HCT116 (cell line): Measurements from ENCODE around the gene MAST4. TPM values are rescaled to one million over a fixed set of nuclear protein-coding genes. Genes with fewer than 3 reads are reported as not detected.

Source experiments
- ATAC-seq: fragments of 200-7000 bp; cut with Tn5 transposase; 2 replicates; pipeline ENCODE4 v1.9.1; 2020; ENCODE audit warnings: mild to moderate bottlenecking, moderate library complexity
- BruUV-seq: library from RNA; stranded (reverse); fragments of 400-500 nt; replicated peaks from 2 replicates; lab custom pipeline; 2021; lab: Mats Ljungman, UMichigan
- CTCF ChIA-PET: fragments of 300-600 bp; sonication (Branson Sonifier 250); formaldehyde crosslinking; loops from one replicate; lab custom pipeline; 2021; ENCODE audit warnings: antibody characterized with exemption; lab: Charles Lee
- POLR2A ChIA-PET: fragments of 300-600, 350-600 bp; sonication (Branson Sonifier 250); formaldehyde crosslinking; loops from one replicate; lab custom pipeline; 2021; ENCODE audit warnings: antibody characterized with exemption; lab: Charles Lee
- RAD21 ChIA-PET, 2 experiments: fragments of 300-600 bp; sonication (Branson Sonifier 250); formaldehyde crosslinking; loops; one replicate each; lab custom pipeline; 2023; ENCODE audit warnings: low total read pairs in 2 of 2; ENCODE audit not compliant: uncharacterized antibody in 2 of 2, unreplicated experiment in 2 of 2, low non-redundant PET in 1 of 2; lab: Charles Lee
- DNase-seq: peaks from one replicate; pipeline ENCODE4 v3.0.0-alpha.2; 2010; ENCODE audit warnings: low read depth, low spot score
- H2AFZ ChIP-seq: fragments of 200-600 bp; shearing (Covaris generic), sonication (generic); 2 replicates; pipeline ENCODE4 v1.6.1; 2017; ENCODE audit warnings: low read depth, mixed run types, mixed read lengths, antibody characterized with exemption, low read length; ENCODE audit not compliant: poor library complexity, severe bottlenecking
- H3K27ac ChIP-seq: 2 replicates; pipeline ENCODE4 v1.5.1; 2012; ENCODE audit warnings: low read depth, low read length
- H3K27me3 ChIP-seq: fragments of 200-600 bp; sonication (generic); 2 replicates; pipeline ENCODE4 v1.6.1; 2016; ENCODE audit warnings: mixed run types, low read length, mixed read lengths; ENCODE audit not compliant: insufficient read depth
- H3K36me3 ChIP-seq, 2 experiments: fragments of 200-500 bp in 1 of 2; fragments of 200-600 bp in 1 of 2; sonication (Bioruptor generic) in 1 of 2; sonication (generic) in 1 of 2; 2 replicates each; pipeline versions ENCODE4 v1.5.1 to v1.6.1; 2014 to 2016; ENCODE audit warnings: low read length in 2 of 2, inconsistent platforms in 1 of 2, mixed read lengths in 1 of 2, mixed run types in 1 of 2; ENCODE audit not compliant: insufficient read depth in 2 of 2, control insufficient read depth in 1 of 2
- H3K4me1 ChIP-seq, 2 experiments: fragments of 200-600 bp in 1 of 2; sonication (generic) in 1 of 2; 2 replicates each; pipeline versions ENCODE4 v1.5.1 to v1.6.1; 2012 to 2017; ENCODE audit warnings: low read length in 2 of 2, inconsistent platforms in 1 of 2, mild to moderate bottlenecking in 1 of 2, mixed read lengths in 1 of 2, mixed run types in 1 of 2, moderate library complexity in 1 of 2; ENCODE audit not compliant: insufficient read depth in 2 of 2, control insufficient read depth in 1 of 2
- H3K4me2 ChIP-seq: fragments of 200-600 bp; sonication (generic); 2 replicates; pipeline ENCODE4 v1.6.1; 2017; ENCODE audit warnings: mixed run types, low read length, mixed read lengths
- H3K4me3 ChIP-seq, 2 experiments: fragments of 200-600 bp in 1 of 2; sonication (generic) in 1 of 2; replicated peaks in 1 of 2; 2 replicates each; pipeline ENCODE4 v1.5.1; 2011 to 2016; ENCODE audit warnings: low read length in 2 of 2, control low read depth in 1 of 2, low read depth in 1 of 2, mild to moderate bottlenecking in 1 of 2, mixed read lengths in 1 of 2, mixed run types in 1 of 2
- H3K79me2 ChIP-seq: fragments of 200-600 bp; sonication (generic); 2 replicates; pipeline ENCODE4 v1.6.1; 2017; ENCODE audit warnings: mild to moderate bottlenecking, mixed run types, low read length, moderate library complexity, mixed read lengths; ENCODE audit not compliant: insufficient read depth
- H3K9ac ChIP-seq: fragments of 200-600 bp; sonication (generic); 2 replicates; pipeline ENCODE4 v1.6.1; 2016; ENCODE audit warnings: low read length, mixed read lengths
- H3K9me2 ChIP-seq: fragments of 200-600 bp; sonication (generic), shearing (Covaris generic); 2 replicates; pipeline ENCODE4 v1.6.1; 2017; ENCODE audit warnings: mixed run types, mild to moderate bottlenecking, moderate library complexity; ENCODE audit not compliant: insufficient read depth
- H3K9me3 ChIP-seq, 2 experiments: fragments of 200-500 bp in 1 of 2; fragments of 200-600 bp in 1 of 2; sonication (Bioruptor generic) in 1 of 2; sonication (generic) in 1 of 2; 2 replicates each; pipeline ENCODE4 v1.6.1; 2014 to 2017; ENCODE audit warnings: low read length in 2 of 2, mixed read lengths in 2 of 2, inconsistent platforms in 1 of 2, low read depth in 1 of 2, mild to moderate bottlenecking in 1 of 2, mixed run types in 1 of 2, moderate library complexity in 1 of 2; ENCODE audit not compliant: control insufficient read depth in 1 of 2, insufficient read depth in 1 of 2
- H4K20me1 ChIP-seq: fragments of 200-600 bp; sonication (generic), shearing (Covaris generic); 2 replicates; pipeline ENCODE4 v1.6.1; 2017; ENCODE audit warnings: mixed run types, mild to moderate bottlenecking, moderate library complexity; ENCODE audit not compliant: insufficient read depth
- CBX3 ChIP-seq: IDR thresholded peaks from 2 replicates; pipeline ENCODE4 v1.6.1; 2012; ENCODE audit warnings: low read depth
- EZH2phosphoT487 ChIP-seq: fragments of 200-600 bp; IDR thresholded peaks from 2 replicates; pipeline ENCODE4 v1.6.1; 2018; ENCODE audit warnings: antibody characterized with exemption, borderline replicate concordance
- FOSL1 ChIP-seq: IDR thresholded peaks from 2 replicates; pipeline ENCODE4 v1.6.1; 2012; ENCODE audit warnings: low read depth
- POLR2AphosphoS5 ChIP-seq: IDR thresholded peaks from 2 replicates; pipeline ENCODE4 v1.6.1; 2011; ENCODE audit warnings: mild to moderate bottlenecking, low read depth, low read length, moderate library complexity
- RAD21 ChIP-seq: IDR thresholded peaks from 2 replicates; pipeline ENCODE4 v1.6.1; 2012; ENCODE audit warnings: low read depth, mild to moderate bottlenecking
- REST ChIP-seq: IDR thresholded peaks from 2 replicates; pipeline ENCODE4 v1.6.1; 2012; ENCODE audit warnings: low read depth
- SIN3A ChIP-seq: IDR thresholded peaks from 2 replicates; pipeline ENCODE4 v1.6.1; 2012; ENCODE audit warnings: low read depth
- YY1 ChIP-seq: IDR thresholded peaks from 2 replicates; pipeline ENCODE4 v1.6.1; 2011; ENCODE audit warnings: low read length, low read depth, moderate library complexity, mild to moderate bottlenecking; ENCODE audit not compliant: insufficient replicate concordance; ENCODE audit errors: extremely low read depth
- ZBTB33 ChIP-seq: IDR thresholded peaks from 2 replicates; pipeline ENCODE4 v1.6.1; 2011; ENCODE audit warnings: mild to moderate bottlenecking, low read length, moderate library complexity; ENCODE audit not compliant: insufficient replicate concordance; ENCODE audit errors: extremely low read depth
- ZNF274 ChIP-seq: fragments of 200-500 bp; sonication (Bioruptor generic); IDR thresholded peaks from 2 replicates; pipeline ENCODE4 v1.6.1; 2014; ENCODE audit warnings: mild to moderate bottlenecking, low read depth, low read length, inconsistent platforms
- intact Hi-C: fragments of 100-400 bp; cut with micrococcal nuclease; formaldehyde crosslinking; loops from 2 replicates; pipeline ENCODE4 v1.10.0; 2022
- total RNA-seq: library from RNA; stranded (reverse); gene quantifications from one replicate; pipeline ENCODE4 v1.2.1, GENCODE V29; 2021; ENCODE audit not compliant: unreplicated experiment
- TF ChIP-seq, protein P1 (sequence below): IDR thresholded peaks from 2 replicates; pipeline ENCODE4 v1.6.1; 2012
- TF ChIP-seq, protein P2 (sequence below): IDR thresholded peaks from 2 replicates; pipeline ENCODE4 v1.6.1; 2012

MAST4 gene
- total RNA-seq, 1 experiment from 2014 or later, result 1.1 TPM

- H3K27ac ChIP-seq, result no peak overlapping the region
- no peak overlapping the region for H2AFZ ChIP-seq
- no TSS peak for BruUV-seq
- intact Hi-C loops, result no loop called here
- peaks cover 46% of the 10 kb centered on the region for H3K27me3 ChIP-seq
- no peaks in the 10 kb centered on the region for H3K9me3 ChIP-seq
- no peaks in the 10 kb centered on the region for H3K36me3 ChIP-seq
- H4K20me1 ChIP-seq, result no peaks in the 10 kb centered on the region
- no peak for DNase-seq
- TF ChIP-seq ZNF274 (no peak), ZBTB33 (no peak), CBX3 (no peak)
- TF ChIP-seq, protein P1, sequence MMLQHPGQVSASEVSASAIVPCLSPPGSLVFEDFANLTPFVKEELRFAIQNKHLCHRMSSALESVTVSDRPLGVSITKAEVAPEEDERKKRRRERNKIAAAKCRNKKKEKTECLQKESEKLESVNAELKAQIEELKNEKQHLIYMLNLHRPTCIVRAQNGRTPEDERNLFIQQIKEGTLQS, result no peak
- ChIA-PET POLR2A (no interaction called here), CTCF (no interaction called here), RAD21 (no interaction called here)
- no peaks in the 10 kb centered on the region for H3K9me2 ChIP-seq
- H3K4me2 ChIP-seq, result no peak overlapping the region
- no peaks in the 10 kb centered on the region for H3K4me1 ChIP-seq
- H3K4me3 ChIP-seq, result no peak overlapping the region
- no peak overlapping the region for H3K9ac ChIP-seq
- no peaks in the 10 kb centered on the region for H3K79me2 ChIP-seq
- no peak for ATAC-seq
Measured at GRCh38 chr5:66889056-66889455, 292.9 kb downstream of the MAST4 start.

DNA sequence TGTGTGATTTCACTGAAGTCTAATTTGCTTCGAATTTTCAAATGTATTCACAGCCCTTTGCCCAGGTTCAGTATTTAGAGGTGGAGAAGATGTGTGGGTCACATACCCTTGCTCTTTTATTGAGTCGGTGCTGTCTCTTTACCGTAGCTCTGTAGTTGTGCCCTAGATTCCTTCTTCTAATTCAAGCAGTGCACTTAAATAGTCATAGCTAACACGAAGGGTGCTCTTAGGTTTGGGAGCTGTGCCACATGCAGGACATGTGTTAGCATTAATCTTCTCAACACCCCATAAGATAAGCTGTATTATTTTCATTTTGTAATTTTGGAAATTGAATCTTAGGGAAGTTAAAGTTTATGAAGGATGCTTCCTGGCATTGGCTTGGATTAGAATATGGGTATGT lies 293.3 kb downstream of the MAST4 start:
- no peaks in the 10 kb centered on the region for H4K20me1 ChIP-seq
- no peak overlapping the region for H3K27ac ChIP-seq
- no peak for TF ChIP-seq RAD21
- TF ChIP-seq EZH2phosphoT487, result no peak
- no peak for TF ChIP-seq YY1
- TF ChIP-seq ZNF274, result no peak
- TF ChIP-seq, protein P2, sequence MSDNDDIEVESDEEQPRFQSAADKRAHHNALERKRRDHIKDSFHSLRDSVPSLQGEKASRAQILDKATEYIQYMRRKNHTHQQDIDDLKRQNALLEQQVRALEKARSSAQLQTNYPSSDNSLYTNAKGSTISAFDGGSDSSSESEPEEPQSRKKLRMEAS, result no peak
- TF ChIP-seq FOSL1, result no peak
- no peak for TF ChIP-seq SIN3A
- no peak for TF ChIP-seq POLR2AphosphoS5
- TF ChIP-seq, protein P1, result no peak
- TF ChIP-seq REST, result no peak
- no peaks in the 10 kb centered on the region for H3K4me1 ChIP-seq
- no peaks in the 10 kb centered on the region for H3K36me3 ChIP-seq
- ATAC-seq (no peak), DNase-seq (no peak)
- ChIA-PET POLR2A (no interaction called here), RAD21 (no interaction called here), CTCF (no interaction called here)
- H3K79me2 ChIP-seq, result no peaks in the 10 kb centered on the region
- H3K9ac ChIP-seq, result no peak overlapping the region
- H3K9me2 ChIP-seq, result no peaks in the 10 kb centered on the region
- H3K4me2 ChIP-seq, result no peak overlapping the region
- H2AFZ ChIP-seq, result no peak overlapping the region
- intact Hi-C loops, result no loop called here
- no TSS peak for BruUV-seq
- H3K9me3 ChIP-seq, result no peaks in the 10 kb centered on the region
- no peak overlapping the region for H3K4me3 ChIP-seq
- peaks cover 49% of the 10 kb centered on the region for H3K27me3 ChIP-seq
